GOT3 (cell line): ENCODE measurements around the gene EIF1B.
"Not testable (repeated sequence)": the region's sequence is repeated elsewhere in the genome, so short reads cannot be mapped to it uniquely, and the experiment has no call there.

ENCODE experiments used
- DNase-seq: peaks from one replicate; lab custom pipeline; 2025; ENCODE audit warnings: mixed read lengths; lab: John Stamatoyannopoulos, UW

The EIF1B gene

DNA sequence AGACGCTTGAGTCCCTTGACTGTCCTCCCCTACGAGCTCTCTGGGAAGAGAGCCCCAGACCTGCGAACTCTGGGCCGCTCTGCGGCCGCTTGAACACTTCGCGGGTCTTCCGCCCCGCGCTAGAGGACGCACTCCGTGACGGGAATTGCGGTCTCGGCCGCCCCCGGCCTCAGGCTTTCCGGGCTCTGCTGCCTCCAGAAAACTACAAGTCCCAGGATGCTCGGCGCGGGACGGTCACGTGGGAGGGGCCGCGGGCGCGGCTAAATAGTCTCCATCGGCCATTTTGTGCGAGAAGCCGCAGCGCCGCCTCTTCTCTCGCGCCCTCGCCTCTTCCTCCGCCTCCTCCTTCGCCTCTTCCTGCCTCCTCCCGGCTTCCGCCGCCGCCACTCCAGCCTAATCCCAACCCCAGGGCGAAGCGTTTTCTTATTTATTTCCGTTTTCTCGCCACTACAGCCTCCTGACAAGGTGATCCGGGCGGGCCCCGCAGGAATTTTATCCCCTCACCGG, at the start of gene EIF1B:
Gene EIF1B, plus strand, starts transcription at position 290 of the 507 bp plus-strand sequence. CDS start 235 bp downstream, outside the sequence.
- peak; percentile 90 for DNase-seq

DNA sequence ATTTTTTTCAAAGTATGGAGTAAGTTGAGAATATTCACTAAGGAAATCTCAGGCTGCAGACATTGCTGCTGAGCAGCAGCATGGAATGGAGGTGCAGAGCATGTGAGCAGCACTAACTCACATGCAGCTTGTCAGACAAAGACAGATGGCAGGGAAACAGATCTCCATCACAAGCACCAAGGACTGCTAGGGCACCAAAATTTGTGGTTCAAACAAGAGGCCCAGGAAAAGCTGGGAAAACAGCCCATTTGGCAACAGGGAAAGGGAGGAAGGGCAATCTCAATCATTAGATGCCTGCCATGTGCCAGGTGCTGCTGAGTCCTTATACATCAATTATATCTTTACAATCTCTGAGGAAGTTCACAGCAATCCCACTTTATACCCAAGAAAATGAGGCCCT, 47.2 kb upstream of the EIF1B start:
- no peak for DNase-seq

DNA sequence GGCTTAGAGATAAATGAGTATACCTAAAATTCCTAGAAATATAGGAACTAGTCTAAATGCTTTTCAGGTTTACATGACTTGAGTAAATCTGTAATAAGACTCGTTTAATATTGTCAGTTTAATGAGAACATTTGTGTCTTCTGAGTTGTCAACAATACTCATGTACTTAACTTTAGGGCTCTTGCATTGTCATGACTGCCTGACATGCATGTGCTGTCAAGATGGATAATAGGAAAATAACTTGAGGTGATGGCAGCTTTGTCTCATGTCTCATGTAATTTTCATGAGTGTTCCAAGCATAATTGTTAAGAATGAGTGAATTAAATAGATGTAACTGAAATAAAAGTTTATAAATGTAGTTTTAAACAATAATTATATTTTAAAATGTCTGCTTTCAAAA, 45.1 kb upstream of the EIF1B start:
- DNase-seq, result no peak

DNA sequence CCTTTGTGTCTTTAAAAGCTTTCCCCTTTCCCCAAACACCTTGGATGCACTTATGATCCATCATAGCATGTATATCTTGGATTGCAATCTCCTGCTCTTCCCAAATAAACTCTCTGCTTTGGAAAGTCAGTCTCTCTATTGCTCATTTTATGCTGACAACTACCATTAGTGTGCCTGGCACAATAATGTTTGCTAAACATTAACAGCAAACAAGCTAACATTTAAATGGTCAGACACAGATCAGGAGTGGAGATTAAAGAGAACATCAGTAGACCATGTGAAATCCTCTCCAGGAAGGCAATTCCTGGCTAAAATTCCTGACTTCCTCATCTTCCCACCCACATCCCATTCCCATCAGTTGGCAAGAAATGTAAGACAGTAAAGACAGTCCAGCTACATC, 44.3 kb upstream of the EIF1B start:
- no peak for DNase-seq

DNA sequence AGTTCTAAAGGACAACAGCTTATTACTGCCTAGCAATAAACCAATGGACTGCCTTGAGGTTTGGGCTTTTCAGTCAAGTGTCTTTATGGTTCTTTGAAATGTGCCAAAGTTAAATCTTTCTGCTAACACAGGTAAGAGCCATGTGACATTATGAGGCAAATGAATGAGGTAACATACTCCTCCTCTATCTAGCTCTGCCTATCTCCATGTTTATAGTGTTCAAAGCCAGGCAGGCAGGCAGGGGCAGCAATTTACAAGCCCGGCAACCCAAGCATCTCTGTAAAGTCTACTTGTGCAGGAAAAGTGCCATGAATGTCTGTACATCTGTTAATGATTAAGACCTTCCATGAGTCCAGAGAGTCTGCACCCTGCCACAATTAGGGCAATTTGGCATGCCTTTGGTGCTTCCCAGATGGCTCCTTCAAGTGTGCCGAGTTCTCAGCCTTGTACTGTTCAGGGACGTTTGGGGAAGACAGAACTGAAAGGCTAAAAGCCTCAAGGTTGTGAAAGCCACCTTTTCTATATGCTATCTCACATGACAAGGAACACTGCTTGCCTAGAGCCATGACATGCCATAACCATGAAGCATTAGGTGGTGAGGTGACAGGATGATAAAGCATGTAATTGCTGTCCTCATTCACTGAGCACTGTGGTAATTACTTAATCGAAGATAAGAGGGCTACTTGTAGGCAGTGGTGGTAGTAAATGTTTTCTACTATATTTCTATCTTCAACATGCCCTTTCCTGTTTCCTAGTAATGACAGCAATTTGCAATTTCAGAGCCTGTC, 41.4 kb upstream of the EIF1B start:
- no peak for DNase-seq

DNA sequence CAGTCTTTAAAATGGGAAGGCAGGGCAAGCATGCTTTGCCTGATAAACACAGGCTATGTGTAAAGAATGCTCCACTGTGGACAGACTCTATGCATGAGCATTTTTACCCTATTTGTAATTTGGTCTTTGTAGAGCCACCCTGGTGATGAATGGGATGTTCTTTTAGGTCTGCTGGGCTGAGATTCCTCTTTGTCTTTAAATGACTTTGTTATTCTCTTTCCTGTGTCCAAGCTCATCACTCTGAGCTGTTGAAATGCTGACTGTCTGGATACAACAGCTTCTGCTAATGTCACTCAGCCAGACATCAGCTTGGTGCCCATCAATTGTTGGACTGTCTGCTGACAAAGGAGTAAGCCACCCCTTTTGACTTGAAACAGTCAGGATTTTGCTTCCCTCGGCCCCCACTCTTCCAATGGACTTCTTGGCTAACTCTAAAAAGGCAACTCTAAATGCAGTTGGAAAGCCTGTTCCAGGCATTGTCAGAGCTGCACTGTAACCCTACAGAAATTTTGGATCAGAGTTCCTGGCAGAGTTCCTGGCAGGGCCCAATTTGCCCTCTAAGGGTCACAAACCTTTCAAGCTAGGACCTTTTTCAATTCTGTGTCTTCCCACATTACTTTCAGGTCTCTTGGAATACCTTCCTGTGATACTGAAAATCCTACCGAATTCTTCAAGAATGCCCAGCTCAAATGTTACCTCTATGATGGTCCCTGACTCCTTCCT, 40.5 kb upstream of the EIF1B start:
- DNase-seq, result no peak

DNA sequence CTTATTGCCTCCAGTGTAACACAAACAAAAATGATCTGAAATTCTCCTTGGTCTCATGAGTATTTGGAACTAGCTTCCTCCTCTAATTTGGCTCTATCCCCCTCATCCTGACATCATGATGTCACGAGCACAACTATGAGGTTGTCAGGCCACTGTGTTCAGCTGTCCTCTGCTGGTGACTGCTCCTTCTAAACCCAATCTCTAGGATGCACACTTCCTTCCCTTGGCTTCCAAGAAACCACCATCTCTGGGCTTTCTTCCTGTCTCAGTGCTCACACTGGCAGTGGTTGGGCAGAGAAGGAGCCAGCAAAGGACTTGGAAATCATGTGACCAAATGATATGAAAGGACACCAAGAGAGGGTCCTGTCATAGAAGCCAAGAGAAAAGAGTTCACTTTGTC, 30.7 kb upstream of the EIF1B start:
- no peak for DNase-seq

DNA sequence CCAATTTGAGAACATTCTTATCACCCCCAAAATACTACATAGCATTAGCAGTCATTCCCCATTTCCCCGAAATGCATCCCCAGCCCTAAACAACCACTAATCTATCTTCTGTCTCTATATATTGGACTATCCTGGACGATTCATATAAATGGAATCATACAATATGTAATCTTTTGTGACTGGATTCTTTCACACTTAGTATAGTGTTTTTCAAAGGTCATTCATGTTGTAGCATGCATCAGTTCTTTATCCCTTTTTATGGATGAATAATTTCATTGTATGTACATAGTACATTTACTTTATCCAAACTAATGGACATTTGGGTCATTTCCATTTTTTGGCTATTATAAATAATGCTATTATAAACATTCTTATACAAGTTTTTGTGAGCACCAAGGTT, 27.5 kb upstream of the EIF1B start:
- no peak for DNase-seq

DNA sequence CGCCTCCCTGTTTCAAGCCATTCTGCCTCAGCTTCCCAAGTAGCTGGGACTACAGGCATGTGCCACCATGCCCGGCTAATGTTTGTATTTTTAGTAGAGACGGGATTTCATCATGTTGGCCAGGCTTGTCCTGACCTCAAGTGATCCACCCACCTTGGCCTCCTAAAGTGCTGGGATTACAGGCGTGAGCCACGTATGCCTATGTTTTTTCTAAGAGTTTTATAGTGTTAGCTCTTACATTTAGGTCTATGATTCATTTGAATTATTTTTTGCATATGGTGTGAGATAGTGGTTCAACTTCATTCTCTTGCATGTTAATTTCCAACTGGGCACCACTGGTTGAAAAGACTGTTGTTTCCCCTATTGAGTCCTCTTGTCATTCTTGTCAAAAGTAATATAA, 26.4 kb upstream of the EIF1B start:
- DNase-seq, result not testable (repeated sequence)

DNA sequence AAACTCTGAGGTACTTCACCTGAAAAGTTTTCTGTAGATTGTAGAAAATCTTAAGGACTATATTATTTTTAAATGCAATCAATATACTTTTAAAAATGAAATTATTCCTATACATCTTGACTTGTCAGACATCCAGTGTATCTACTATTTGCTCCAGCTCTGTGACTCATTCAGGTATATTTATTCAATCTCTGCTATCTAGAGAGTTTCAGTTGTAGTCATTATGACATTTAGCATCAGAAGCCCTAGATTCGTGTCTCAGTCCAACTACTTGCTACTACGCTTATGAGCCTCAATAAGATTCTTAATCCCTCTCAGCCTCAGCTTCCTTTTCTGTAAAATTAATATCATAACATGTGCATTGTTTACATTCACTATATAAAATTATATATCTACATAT, 22.3 kb upstream of the EIF1B start:
- DNase-seq, result no peak

DNA sequence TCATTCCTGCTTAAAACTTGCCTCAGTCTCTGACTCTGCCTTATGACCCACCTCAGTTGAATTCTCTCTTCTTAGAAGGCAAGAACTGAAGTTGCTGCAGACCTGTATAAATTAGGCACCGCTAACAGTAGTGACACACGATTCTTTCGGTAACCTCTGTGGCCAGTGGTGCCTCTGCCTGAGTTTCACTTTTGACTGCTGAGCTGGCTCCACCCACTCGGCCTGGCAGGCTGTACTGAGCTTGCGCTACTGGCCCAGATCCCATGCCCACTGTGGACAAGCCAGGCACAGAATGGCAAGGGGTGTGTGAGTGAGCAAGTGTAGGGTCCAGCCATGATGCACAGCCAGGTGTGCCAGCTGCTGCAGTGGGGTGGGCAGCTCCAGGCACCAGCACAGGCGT, 19.1 kb upstream of the EIF1B start:
- no peak for DNase-seq

DNA sequence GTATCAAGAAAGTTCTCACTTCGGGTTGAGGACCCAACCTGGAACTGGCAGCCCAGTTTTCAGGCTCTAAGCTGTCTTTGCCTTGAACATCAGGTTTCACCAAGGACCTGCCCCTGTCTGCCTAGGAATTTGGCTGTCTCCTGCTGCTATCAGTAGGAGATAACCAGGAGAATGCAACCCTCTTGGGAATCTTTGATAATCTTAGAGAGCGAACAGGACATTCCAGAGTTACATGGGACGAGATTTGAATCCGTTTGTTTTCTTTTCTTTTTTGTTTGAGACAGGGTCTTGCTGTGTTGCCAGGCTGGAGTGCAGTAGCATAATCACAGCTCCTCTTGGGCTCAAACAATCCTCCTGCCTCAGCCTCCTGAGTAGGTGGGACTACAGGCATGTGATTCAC, 18.0 kb upstream of the EIF1B start:
- DNase-seq, result no peak

DNA sequence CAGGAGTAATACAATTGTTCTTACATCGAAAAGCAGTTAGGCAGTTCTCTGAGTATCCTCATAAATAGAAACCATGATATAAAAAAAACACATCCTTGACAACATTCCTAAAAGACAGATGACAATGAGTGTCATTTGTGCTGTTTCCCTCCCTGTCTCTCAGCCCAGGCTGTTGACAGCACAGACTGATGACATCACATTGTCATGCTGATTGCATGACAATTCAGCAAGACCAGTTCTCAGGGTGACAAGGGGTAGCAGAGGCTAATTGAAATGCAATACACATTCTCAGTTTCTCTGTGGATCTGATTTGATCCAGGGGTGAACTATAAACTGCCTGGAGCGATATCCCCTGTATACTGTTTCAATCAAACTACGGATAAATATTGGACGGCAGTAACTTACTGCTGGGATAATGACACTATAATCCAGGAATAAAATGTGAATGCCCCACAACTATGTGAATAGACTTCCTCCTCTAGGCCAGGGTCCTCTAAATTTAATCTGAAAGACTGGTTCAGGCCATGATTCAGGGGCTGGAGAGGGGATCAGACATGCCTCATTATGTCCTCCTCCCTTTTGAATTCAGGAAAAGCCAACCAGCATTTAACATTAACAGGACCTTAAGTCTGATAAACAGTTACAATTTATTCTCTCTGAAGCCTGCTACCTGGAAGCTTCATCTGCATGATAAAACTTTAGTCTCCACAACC, 16.7 kb upstream of the EIF1B start:
- DNase-seq, result no peak

DNA sequence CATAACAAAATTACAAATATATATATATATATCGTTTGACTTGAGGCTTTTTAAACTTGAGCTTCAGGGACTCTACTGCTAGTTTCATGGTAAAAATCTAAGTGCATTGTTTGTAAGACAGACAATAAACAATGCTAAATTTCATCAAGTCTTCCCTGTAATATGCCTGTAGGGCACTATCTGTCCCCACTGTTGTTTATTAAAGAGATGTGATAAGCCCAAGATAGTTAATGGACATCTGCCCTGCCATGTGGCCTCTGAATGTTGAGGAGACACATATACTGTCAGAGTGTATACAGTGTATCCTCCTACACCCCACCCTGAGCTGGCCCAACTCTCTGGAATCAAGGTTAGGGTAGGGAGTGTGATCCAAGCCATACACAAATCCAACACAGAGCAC, 15.1 kb upstream of the EIF1B start:
- DNase-seq, result no peak

DNA sequence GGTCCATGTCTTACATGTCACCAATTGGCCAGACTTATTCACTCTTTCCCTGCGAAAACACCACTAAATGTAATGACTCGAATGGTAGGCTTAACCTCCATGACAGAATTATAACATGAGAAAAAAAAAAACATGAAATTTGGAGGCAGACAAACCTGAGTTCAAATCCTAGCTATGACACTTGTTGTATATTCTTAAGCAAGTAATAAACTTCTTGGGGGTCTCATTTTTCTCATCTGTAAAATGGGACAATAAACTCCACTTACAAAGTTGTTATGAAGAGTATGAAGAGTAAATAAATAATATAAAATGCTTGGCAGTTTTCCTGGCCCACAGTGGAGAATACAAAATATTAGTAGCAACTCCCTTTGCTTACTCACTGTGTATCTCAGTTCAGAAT, 11.4 kb upstream of the EIF1B start:
- DNase-seq, result no peak

DNA sequence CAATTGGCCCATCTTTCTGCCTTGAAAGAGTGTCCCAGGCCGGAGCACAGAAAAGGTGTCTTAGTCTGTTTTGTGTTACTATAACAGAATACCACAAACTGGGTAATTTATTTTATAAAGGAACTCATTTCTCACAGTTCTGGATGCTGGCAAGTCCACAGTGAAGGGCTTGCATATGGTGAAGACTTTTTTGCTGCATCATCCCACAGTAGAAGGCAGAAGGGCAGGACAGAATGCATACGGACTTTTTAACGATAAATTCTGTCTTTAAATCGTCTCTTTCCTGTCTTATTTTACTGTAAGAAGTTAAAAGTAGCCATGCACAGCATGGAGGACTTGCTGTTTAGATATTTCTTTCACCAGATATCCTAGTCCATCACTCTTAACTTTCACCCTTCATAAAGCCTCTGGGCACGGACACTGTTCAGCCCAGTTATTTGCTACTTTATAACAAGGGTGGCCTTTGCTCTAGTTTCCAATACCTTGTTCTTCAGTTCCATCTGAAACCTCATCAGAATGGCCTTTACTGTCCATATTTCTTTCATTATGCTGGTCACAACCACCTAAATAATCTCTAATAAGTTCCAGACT, 10.3 kb upstream of the EIF1B start:
- DNase-seq, result no peak

DNA sequence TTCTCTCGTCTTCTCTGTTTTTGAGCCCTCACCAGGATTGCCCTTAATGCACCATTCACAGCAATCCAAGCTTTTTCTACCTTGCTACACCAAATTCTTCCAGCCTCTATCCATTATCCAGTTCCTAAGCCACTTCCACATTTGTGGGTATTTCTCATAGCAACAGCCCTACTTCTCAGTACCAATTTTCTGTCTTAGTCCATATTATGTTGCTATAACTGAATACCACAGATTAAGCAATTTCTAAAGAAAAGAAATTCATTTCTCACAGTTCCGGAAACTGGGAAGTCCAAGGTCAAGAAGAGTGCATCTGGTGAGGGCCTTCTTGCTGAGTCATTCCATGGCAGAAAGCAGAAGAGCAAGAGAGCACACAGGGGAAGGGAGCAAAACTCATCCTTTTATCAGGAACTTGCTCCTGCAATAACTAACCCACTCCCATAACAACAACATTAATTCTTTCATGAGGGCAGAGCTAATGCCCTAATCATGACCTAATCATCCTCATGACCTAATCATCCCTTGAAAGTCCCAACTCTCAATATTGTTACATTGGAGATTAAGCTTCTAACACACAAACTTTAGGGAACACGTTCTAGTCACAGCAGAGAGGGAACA, 9.7 kb upstream of the EIF1B start:
- no peak for DNase-seq

DNA sequence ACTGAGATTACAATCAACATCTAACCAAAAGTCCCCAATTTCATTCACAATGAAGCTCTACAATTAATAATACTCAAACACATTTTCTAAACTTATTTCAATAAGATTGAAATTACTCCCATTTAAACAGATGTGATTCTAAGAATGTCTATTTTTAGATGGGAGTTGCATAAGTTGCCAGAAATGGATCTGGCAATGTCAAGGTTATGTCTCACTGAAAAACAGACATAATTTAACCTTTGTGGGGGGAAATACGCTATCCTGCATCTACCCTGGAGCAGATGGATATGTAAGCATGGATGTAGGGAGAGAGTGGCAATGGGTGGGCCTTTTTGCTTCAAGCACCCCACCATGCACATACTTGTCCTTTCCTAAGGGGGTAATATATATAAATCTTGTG, 6.7 kb upstream of the EIF1B start:
- no peak for DNase-seq

DNA sequence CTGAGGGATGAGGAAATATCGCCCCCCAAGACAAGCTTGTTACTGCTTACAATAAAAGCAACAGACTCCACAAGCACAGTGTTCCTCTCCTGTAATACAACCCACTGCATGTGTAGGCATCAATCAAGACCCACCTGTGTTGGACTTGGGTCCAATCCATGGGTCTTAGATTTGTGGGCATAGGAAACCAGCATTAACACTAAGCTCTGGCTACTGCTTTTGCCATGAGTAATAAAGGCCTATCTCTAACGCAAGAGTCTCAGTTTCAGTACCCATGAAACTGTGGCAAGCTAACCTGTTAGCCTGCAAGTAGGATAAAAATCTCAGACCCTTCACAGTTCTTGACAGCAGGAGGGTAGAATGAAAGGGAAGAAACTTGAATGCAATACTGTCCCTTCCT, 5.2 kb upstream of the EIF1B start:
- DNase-seq, result no peak

DNA sequence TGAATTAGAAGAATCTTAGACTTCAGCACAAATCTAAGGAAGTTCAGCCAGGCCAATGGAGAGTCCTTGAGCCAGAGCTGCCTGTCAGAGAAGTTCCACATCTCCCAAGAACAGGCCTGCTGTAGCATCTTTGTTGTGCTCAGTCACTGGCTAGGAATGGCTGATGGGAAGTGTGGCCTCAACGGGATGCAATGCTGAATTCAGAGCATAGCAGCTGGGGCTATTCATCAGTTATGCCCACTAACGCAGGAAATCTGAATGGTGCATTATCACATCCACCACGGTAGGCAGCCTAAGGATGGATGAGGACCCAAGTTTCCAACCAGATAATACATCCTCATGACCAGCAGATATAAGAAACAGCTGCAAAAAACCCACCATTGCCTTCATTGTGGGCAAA, 3.2 kb upstream of the EIF1B start:
- no peak for DNase-seq

DNA sequence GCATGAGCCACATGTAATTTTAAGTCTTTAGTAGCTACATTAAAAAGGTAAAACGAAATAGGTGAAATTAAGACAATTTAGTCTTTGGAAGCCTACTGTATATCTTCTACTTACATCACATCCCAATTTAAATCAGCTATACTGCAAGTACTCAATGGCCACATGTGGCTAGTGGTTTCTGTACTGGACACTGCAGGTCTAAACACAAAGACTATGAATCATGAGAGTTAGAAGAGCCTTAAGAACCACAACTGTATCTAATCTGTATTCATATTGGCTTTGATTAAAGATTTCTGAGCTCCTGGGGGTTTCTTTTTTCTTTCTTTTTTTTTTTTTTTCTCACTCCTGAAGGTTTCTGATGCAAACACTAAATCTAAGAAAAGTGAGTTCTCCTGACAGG, 2.3 kb upstream of the EIF1B start:
- DNase-seq, result no peak
